A204.1 (cell line): ENCODE measurements around the gene CALR.

Experiments
- FAIRE-seq: peaks from 2 replicates; lab custom pipeline; 2012; peaks lifted over from hg19 to GRCh38; lab: Jason Lieb, UNC

Gene CALR

DNA sequence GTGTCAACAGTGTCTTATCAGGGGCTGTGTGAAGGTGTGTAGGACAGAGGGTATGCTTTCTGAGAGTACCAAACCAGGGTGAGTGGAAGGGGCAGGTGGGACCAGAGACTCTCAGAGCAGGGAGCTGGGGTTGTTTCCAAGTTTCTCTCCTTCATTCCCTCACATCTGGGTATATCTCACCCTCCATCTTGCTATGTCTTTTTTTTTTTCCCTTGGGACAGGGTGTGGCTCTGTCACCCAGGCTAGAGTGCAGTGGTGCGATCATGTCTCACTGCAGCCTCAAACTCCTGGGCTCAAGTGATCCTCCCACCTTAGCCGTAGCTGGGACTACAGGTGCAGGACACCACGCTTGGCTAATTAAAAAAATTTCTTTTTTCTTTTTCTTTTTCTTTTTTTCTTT lies 41.6 kb downstream of the CALR start:
- FAIRE-seq: no peak

DNA sequence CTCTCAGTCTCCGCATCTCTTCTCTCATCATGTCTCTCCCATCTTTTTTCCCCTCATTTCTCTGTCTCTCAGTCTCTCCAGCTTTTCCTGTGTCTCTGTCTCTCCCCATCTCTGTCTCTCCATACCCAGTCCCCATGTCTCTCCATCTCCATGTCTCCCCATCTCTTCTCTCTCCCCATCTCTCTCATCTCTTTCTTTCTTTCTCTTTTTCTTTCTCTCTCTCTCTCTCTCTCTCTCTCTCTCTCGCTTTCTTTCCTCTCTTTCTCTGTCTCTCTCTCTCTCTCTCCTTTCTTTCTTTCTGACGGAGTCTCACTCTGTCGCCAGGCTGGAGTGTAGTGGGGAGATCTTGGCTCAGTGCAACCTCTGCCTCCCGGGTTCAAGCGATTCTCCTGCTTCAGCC lies 44.2 kb downstream of the CALR start:
- FAIRE-seq: no peak

DNA sequence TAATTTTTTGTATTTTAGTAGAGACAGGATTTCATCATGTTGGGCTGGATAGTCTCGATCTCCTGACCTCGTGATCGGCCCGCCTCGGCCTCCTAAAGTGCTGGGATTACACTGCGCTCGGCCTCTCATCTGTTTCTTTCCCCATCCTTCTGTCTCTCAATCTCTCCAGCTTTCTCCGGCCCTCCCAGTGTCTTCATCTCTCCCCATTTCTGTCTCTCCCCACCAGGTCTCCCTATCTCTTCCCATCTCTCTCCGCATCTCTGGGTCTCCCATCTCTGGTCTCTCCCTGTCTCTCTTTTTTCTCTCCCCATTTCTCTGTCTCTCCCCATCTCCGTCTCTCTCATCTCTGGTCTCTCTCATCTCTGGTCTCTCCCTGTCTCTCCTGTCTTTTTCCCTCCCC lies 44.7 kb downstream of the CALR start:
- FAIRE-seq: no peak

DNA sequence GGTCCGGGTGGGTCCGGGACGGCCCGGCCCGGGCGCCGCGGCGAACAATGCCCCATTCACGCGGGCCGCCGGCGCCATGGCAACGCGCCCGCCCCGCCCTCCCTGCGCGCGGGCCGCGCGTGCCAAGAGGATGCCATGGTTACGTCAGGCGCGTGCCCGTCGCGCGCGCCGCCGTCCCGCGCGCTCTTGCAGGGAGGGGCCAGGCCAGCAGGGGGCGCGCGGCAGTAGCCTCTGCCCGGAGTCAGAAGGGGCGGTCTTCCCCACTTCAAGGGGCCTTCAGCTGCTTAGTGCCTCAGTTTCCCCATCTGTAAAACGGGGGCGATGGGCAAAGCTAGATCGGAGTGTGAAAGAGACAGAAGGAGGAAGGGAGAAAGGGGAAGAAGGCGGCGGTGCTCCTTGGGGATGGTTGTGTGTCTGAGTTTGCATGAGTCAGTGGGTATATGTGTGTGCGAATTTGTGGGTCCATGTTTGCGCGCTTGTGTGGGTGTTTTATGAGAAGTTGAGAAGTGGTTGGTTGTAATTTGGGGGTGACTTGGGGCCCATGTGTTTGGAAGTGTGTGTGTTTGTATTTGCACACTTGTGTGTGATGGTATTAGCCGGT lies 45.2 kb downstream of the CALR start:
- no peak for FAIRE-seq

DNA sequence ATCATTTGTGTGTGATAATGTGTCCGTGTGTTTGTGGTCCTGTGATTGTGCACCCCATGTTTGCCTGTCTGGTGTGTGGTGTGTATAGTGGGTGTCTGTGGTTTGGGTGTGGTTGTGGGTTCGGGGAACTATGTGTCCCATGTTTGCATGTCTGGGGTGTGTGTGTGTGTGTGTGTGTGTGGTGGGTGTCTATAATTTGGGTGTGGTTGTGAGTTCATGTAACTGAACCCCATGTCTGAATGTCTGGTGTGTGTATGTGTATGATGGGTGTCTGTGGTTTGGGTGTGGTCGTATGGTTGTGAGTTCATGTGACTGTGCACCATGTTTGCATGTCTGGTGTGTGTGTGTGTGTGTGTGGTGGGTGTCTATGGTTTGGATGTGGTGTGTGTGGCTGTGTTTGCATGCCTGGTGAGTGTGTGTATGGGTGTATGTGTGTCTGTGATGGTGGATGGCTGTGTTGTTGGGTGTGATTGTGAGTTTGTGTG lies 45.8 kb downstream of the CALR start:
- no peak for FAIRE-seq

DNA sequence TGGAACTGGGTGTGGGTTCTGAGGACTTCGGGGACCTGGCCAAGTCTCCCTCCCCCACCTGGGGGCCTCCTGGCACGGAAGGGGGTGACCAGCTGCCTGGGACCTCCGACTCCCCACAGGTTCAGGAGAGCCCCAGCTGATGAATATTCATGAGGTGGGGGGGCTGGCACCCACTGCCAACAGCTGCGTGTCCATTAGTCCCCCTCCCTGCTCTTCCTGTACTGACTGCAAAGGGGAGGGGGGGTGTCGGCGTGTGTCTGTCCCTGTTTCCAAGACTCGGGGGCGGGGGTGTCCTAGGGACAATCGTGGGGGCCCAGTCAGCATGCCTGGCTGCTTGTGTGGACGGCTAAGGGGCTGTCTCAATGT lies 46.3 kb downstream of the CALR start:
- FAIRE-seq: no peak

DNA sequence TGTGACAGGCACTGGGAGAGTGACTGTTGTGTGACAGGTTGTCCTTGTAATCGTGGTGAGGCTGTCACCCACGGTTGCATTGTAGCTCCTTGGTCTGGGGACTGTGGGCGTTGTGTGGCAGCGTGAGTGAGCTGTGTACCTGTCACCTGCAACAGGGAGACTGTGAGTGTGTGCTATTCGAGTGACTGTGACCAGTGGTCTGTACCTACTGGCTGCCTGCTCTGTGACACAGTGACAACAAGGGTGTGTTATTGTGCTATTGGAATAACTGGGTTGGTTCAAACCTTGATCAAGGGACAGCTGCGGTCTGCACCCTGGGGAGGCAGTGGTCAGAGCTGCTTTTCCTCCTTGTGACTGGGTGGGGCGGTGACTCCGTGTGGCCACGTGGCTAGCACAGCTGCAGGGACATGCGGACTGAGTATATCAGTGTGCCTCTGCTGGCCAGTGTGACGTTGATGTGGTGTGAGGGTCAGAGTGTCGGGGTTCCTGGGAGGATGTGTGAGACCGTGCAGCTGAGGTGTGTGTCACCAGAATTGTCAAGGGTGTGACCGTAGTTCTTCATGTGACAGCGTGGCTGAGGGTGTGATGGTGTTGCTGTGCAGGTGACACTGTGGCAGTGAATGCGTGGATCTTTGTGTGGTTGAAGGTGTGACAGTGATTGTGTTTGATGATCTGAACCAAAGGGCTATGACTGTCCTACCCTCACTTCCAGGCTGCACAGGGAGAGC lies 46.8 kb downstream of the CALR start:
- FAIRE-seq: no peak

DNA sequence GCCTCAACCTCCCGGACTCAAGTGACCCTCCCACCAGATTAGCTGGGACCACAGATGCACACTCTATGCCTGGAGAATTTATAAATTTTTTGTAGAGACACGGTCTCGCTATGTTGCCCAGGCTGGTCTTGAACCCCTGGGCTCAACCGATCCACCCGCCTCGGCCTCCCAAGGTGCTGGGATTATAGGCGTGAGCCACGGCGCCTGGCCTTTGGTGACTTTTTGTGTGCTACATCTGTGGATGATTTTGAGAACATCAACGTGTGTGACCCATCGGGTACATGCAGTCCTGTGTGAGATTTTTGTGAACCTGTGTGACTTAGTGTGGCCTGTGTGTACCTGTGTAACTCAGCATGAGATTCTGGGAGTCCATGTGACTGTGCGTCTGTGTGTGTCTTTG lies 48.3 kb downstream of the CALR start:
- FAIRE-seq: no peak

DNA sequence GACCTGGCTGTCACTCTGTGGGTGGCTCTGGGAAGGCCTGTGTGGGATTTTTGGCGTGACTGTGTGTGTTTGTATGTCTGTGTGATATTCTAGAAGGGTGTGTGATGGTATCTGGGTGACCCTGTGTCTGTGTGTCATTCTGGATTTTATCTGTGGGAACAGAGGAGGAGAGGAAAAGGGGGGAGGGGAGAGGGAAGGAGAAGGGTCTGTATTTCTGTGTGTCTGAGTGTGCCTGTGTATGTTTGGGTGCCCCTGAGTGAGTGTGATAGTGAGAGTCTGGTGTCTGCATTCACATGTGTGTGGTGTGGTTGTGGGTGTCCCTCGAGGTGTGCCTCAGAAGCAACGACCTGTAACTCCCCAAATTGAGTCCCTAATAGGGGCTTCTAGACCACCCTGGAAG lies 48.8 kb downstream of the CALR start:
- no peak for FAIRE-seq

DNA sequence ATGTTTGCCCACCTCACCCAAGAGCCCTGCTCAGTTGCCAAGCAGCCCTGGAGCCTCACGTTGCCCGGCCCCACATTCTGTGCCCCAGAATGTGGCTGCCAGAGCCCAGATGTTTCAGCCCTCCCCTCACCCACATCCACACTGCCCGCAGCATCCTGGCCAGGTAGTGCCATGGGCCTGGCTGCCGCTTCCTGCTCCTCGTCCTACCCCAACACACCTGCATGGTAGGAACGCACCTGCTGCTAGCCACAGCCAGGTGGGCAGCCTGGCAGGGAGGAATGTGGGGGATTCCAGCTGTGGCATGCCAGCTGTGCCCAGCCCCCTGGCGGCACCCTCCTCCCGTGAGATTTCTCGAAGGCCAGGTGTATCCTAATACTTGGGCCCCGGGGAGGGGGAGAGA lies 49.4 kb downstream of the CALR start:
- no peak for FAIRE-seq

DNA sequence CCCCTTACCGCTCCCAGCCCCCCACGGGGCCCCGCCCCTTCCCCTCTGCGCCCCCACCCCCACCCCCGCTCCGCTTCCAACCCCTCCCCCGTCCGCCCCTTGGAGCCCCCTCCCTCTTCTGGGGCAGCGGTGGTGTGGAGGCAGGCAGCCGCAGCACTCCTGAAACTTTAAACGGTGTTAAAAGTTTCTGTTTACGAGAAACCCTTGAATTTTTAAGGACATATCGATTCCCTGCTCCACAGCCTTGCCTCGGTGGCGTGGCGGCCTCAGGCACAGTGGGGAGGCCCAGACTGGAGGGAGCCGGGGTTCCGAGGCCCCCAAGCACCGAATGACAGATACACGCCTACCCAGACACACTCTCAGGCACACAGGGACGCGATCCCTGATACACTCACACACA lies 52.0 kb downstream of the CALR start:
- no peak for FAIRE-seq

DNA sequence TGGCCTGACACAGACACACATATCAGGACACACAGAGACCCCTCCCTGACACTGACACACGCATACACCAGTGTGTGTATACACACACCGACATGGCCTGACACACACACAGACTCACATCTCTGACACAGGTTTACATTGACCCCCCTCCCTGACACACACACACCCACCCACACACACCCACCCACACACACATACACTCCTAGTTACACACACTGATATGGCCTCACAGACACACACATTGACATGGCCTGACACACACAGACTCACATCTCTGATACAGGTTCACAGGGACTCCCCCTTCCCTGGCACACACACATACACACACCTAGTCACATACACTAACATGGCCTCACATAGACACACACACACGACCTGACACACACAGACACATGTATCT lies 52.4 kb downstream of the CALR start:
- FAIRE-seq: no peak

DNA sequence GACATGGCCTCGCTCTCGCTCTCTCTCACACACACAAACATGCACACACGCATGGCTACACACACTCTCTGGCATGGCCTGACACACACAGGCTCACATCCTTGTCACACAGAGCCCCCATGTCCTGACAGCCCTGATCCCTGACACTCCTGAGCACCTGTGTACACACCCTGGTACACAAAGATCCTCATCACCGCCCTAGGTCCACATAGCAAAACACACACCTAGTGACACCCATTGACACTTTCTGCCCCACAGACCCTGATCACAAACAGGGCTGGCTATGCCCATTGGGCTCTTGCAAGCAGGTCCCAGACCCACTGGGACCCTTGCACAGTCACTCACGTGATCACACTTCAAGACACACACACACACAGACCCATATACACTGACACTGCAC lies 52.9 kb downstream of the CALR start:
- no peak for FAIRE-seq

DNA sequence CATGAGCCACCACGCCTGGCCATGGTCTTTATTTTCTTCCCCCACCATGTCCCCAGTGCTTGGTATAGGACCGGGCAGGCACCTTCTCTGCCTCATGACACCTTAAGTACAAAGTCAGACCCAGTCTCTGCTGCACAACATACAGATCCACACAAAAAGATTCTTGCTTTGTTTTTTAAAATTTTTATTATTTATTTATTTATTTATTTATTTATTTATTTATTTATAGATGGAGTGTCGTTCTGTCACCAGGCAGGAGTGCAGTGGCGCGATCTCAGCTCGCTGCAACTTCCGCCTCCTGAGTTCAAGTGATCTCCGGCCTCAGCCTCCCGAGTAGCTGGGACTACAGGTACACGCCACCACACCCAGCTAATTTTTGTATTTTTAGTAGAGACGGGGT lies 54.3 kb downstream of the CALR start:
- no peak for FAIRE-seq

DNA sequence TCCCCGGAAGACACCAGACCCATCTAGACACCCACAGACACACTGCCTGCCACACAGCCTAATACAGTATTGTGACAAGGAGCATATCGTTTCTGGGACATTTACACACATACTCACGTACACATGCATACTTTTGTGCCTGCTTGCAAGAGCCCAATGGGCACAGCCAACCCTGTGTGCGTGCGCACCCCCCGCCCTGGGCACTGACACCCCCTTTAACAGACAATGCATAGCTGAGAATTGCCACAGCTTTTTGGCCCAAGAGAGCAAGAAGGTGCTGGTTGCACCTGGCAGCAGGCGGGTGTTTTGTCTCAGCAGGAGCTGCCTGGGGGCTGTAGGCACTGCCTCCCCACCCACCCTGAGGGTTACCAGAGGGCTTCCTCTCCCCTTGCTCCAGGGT lies 55.2 kb downstream of the CALR start:
- FAIRE-seq: no peak
